Liver (tissue), 9 donors: ENCODE results near the gene DDX20. TPM values are rescaled to one million over a fixed set of nuclear protein-coding genes. Genes with fewer than 3 reads are reported as not detected.

Source experiments
- DNase-seq: peaks from one replicate; pipeline ENCODE4 v3.0.0-alpha.2; 2017; ENCODE audit warnings: low spot score
- H3K27ac ChIP-seq, 2 donors: one replicate each; pipeline ENCODE4 v1.7.0; 2013; ENCODE audit warnings: inconsistent platforms in 2 of 2, low read length in 2 of 2, control low read depth in 1 of 2, low read depth in 1 of 2, mild to moderate bottlenecking in 1 of 2
- H3K27me3 ChIP-seq, 4 donors: one replicate each; pipeline versions ENCODE4 v1.6.1 to v1.7.0; 2013; ENCODE audit warnings: low read length in 3 of 4, inconsistent platforms in 1 of 4, mild to moderate bottlenecking in 1 of 4, moderate library complexity in 1 of 4; ENCODE audit not compliant: control insufficient read depth in 4 of 4, insufficient read depth in 4 of 4
- H3K36me3 ChIP-seq, 4 donors: one replicate each; pipeline versions ENCODE4 v1.6.1 to v1.7.0; 2013; ENCODE audit warnings: low read length in 3 of 4, mild to moderate bottlenecking in 3 of 4, low read depth in 1 of 4, moderate library complexity in 1 of 4; ENCODE audit not compliant: control insufficient read depth in 4 of 4, insufficient read depth in 3 of 4
- H3K4me1 ChIP-seq, 4 donors: one replicate each; pipeline versions ENCODE4 v1.6.1 to v1.7.0; 2013; ENCODE audit warnings: low read length in 3 of 4, mild to moderate bottlenecking in 3 of 4, moderate library complexity in 1 of 4; ENCODE audit not compliant: control insufficient read depth in 4 of 4, insufficient read depth in 4 of 4
- H3K4me3 ChIP-seq, 3 donors: one replicate each; pipeline versions ENCODE4 v1.6.1 to v1.7.0; 2013; ENCODE audit warnings: low read length in 3 of 3, control low read depth in 1 of 3, low read depth in 1 of 3, mild to moderate bottlenecking in 1 of 3
- H3K9ac ChIP-seq, 2 donors: one replicate each; pipeline ENCODE4 v1.7.0; 2013; ENCODE audit warnings: low read length in 2 of 2, mild to moderate bottlenecking in 2 of 2, moderate library complexity in 2 of 2, control low read depth in 1 of 2, low read depth in 1 of 2
- H3K9me3 ChIP-seq, 4 donors: one replicate each; pipeline versions ENCODE4 v1.6.1 to v1.7.0; 2013; ENCODE audit warnings: low read length in 3 of 4; ENCODE audit not compliant: control insufficient read depth in 4 of 4
- EGR1 ChIP-seq, 2 donors: IDR thresholded peaks; 2 replicates each; pipeline ENCODE4 v1.6.1; 2016 to 2018; ENCODE audit warnings: antibody characterized with exemption in 2 of 2, low read depth in 2 of 2
- FOXA1 ChIP-seq: IDR thresholded peaks from 2 replicates; pipeline ENCODE4 v1.6.1; 2016; ENCODE audit warnings: antibody characterized with exemption
- FOXA2 ChIP-seq: IDR thresholded peaks from 2 replicates; pipeline ENCODE4 v1.6.1; 2016; ENCODE audit warnings: antibody characterized with exemption
- GABPA ChIP-seq, 2 donors: IDR thresholded peaks in 1 of 2; conservative IDR thresholded peaks in 1 of 2; 2 replicates each; pipeline ENCODE4 v1.6.1; 2016; ENCODE audit warnings: antibody characterized with exemption in 2 of 2, mild to moderate bottlenecking in 1 of 2, moderate library complexity in 1 of 2
- HNF4A ChIP-seq, 2 donors: conservative IDR thresholded peaks; 2 replicates each; pipeline ENCODE4 v1.6.1; 2016; ENCODE audit warnings: antibody characterized with exemption in 2 of 2, mild to moderate bottlenecking in 2 of 2
- HNF4G ChIP-seq: IDR thresholded peaks from 2 replicates; pipeline ENCODE4 v1.6.1; 2016; ENCODE audit warnings: antibody characterized with exemption
- JUND ChIP-seq, 2 donors: IDR thresholded peaks; 2 replicates each; pipeline ENCODE4 v1.6.1; 2016; ENCODE audit warnings: antibody characterized with exemption in 2 of 2
- NR2F2 ChIP-seq: IDR thresholded peaks from 2 replicates; pipeline ENCODE4 v1.6.1; 2016; ENCODE audit warnings: antibody characterized with exemption
- RAD21 ChIP-seq, 2 donors: IDR thresholded peaks; 2 replicates each; pipeline ENCODE4 v1.6.1; 2016; ENCODE audit warnings: antibody characterized with exemption in 2 of 2, mild to moderate bottlenecking in 2 of 2
- RXRA ChIP-seq, 2 donors: IDR thresholded peaks; 2 replicates each; pipeline ENCODE4 v1.6.1; 2017 to 2018; ENCODE audit warnings: antibody characterized with exemption in 2 of 2, mild to moderate bottlenecking in 1 of 2
- SP1 ChIP-seq: IDR thresholded peaks from 2 replicates; pipeline ENCODE4 v1.6.1; 2018; ENCODE audit warnings: antibody characterized with exemption, mild to moderate bottlenecking
- TAF1 ChIP-seq: conservative IDR thresholded peaks from 2 replicates; pipeline ENCODE4 v1.6.1; 2016; ENCODE audit warnings: antibody characterized with exemption, mild to moderate bottlenecking
- YY1 ChIP-seq: IDR thresholded peaks from 2 replicates; pipeline ENCODE4 v1.6.1; 2016; ENCODE audit warnings: antibody characterized with exemption, mild to moderate bottlenecking
- WGBS: extraction: QIAGEN DNeasy Blood & Tissue Kit; methylation state at CpG from one replicate; pipeline ENCODE4 v1.1.7; 2013; 5-methylcytosine and 5-hydroxymethylcytosine counted together
- polyA plus RNA-seq, 2 donors: library from polyadenylated mRNA; stranded (reverse) in 1 of 2; unstranded in 1 of 2; fragments of 200-250 nt in 1 of 2; fragments of >200 nt in 1 of 2; fragmentation: Nextera tagmentation in 1 of 2; extraction: Ambion mirVana in 1 of 2; gene quantifications; one replicate each; pipeline versions ENCODE4 v1.2.1 to v1.2.3, GENCODE V29; 2013 to 2015
- total RNA-seq, 2 donors: library from RNA; depleted of rRNA; stranded (reverse); fragments of >200 nt; gene quantifications; one replicate each; pipeline ENCODE4 v1.2.3, GENCODE V29; 2014
- TF ChIP-seq, protein P1 (sequence below): IDR thresholded peaks from 2 replicates; pipeline ENCODE4 v1.6.1; 2016; ENCODE audit warnings: antibody characterized with exemption, mild to moderate bottlenecking
- TF ChIP-seq, protein P2 (sequence below): IDR thresholded peaks from 2 replicates; pipeline ENCODE4 v1.6.1; 2016; ENCODE audit warnings: antibody characterized with exemption
- TF ChIP-seq, protein P3 (sequence below): IDR thresholded peaks from 2 replicates; pipeline ENCODE4 v1.6.1; 2016; ENCODE audit warnings: antibody characterized with exemption
- TF ChIP-seq, protein P4 (sequence below): IDR thresholded peaks from 2 replicates; pipeline ENCODE4 v1.6.1; 2016; ENCODE audit warnings: antibody characterized with exemption
- TF ChIP-seq, protein P5 (sequence below): fragments of 150-350 bp; IDR thresholded peaks from 2 replicates; pipeline ENCODE4 v1.5.1; 2017; ENCODE audit warnings: improper control_type of control experiment, low read depth, low read length; ENCODE audit not compliant: missing input control
- donor health status: healthy.
- donor health status: healthy.
- donor health status: healthy.
- donor health status: healthy.
- donor health status: healthy.

The DDX20 gene
- total and polyA plus RNA-seq, 4 donors, result 2.3 to 8.6 (median 4.6) TPM

DNA sequence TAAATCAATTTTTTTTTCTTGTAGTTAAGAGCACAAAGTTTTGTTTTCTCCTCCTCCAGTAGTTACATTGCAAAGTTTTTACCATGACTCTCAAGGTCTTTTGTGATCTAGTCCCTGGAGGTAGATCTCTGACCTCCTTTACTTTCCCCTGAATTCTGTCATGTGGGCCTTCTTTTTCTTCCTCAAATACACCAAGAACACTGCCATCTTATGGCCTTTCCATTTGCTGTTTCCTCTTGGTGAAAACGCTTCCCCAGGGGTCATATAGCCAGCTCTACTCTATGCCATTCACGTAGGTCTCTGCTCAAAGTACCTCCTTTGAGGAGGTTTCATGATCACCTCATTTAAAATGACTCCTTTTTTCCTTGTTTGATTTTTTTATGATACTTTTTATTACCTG lies 2.7 kb downstream of the DDX20 start:
- TF ChIP-seq EGR1 (IDR thresholded peaks at IDR 0.05; ENCODE audit: low read depth in 2 of 2), result no peak
- no peak for TF ChIP-seq FOXA1
- no peak for TF ChIP-seq YY1
- TF ChIP-seq, protein P1, sequence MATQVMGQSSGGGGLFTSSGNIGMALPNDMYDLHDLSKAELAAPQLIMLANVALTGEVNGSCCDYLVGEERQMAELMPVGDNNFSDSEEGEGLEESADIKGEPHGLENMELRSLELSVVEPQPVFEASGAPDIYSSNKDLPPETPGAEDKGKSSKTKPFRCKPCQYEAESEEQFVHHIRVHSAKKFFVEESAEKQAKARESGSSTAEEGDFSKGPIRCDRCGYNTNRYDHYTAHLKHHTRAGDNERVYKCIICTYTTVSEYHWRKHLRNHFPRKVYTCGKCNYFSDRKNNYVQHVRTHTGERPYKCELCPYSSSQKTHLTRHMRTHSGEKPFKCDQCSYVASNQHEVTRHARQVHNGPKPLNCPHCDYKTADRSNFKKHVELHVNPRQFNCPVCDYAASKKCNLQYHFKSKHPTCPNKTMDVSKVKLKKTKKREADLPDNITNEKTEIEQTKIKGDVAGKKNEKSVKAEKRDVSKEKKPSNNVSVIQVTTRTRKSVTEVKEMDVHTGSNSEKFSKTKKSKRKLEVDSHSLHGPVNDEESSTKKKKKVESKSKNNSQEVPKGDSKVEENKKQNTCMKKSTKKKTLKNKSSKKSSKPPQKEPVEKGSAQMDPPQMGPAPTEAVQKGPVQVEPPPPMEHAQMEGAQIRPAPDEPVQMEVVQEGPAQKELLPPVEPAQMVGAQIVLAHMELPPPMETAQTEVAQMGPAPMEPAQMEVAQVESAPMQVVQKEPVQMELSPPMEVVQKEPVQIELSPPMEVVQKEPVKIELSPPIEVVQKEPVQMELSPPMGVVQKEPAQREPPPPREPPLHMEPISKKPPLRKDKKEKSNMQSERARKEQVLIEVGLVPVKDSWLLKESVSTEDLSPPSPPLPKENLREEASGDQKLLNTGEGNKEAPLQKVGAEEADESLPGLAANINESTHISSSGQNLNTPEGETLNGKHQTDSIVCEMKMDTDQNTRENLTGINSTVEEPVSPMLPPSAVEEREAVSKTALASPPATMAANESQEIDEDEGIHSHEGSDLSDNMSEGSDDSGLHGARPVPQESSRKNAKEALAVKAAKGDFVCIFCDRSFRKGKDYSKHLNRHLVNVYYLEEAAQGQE, result no peak
- no peak for TF ChIP-seq JUND (IDR thresholded peaks at IDR 0.05)
- TF ChIP-seq, protein P2, sequence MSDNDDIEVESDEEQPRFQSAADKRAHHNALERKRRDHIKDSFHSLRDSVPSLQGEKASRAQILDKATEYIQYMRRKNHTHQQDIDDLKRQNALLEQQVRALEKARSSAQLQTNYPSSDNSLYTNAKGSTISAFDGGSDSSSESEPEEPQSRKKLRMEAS, result no peak
- no peak for TF ChIP-seq TAF1
- TF ChIP-seq SP1, result no peak
- TF ChIP-seq RXRA (IDR thresholded peaks at IDR 0.05), result no peak
- TF ChIP-seq, protein P3, sequence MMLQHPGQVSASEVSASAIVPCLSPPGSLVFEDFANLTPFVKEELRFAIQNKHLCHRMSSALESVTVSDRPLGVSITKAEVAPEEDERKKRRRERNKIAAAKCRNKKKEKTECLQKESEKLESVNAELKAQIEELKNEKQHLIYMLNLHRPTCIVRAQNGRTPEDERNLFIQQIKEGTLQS, result no peak
- no peak for TF ChIP-seq HNF4G
- TF ChIP-seq GABPA (IDR thresholded peaks at IDR 0.05 in 1 of 2, conservative IDR thresholded peaks at IDR 0.05 in 1 of 2), result no peak
- TF ChIP-seq, protein P4, sequence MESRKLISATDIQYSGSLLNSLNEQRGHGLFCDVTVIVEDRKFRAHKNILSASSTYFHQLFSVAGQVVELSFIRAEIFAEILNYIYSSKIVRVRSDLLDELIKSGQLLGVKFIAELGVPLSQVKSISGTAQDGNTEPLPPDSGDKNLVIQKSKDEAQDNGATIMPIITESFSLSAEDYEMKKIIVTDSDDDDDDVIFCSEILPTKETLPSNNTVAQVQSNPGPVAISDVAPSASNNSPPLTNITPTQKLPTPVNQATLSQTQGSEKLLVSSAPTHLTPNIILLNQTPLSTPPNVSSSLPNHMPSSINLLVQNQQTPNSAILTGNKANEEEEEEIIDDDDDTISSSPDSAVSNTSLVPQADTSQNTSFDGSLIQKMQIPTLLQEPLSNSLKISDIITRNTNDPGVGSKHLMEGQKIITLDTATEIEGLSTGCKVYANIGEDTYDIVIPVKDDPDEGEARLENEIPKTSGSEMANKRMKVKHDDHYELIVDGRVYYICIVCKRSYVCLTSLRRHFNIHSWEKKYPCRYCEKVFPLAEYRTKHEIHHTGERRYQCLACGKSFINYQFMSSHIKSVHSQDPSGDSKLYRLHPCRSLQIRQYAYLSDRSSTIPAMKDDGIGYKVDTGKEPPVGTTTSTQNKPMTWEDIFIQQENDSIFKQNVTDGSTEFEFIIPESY, result no peak
- TF ChIP-seq NR2F2, result no peak
- TF ChIP-seq FOXA2, result no peak
- TF ChIP-seq, protein P5, sequence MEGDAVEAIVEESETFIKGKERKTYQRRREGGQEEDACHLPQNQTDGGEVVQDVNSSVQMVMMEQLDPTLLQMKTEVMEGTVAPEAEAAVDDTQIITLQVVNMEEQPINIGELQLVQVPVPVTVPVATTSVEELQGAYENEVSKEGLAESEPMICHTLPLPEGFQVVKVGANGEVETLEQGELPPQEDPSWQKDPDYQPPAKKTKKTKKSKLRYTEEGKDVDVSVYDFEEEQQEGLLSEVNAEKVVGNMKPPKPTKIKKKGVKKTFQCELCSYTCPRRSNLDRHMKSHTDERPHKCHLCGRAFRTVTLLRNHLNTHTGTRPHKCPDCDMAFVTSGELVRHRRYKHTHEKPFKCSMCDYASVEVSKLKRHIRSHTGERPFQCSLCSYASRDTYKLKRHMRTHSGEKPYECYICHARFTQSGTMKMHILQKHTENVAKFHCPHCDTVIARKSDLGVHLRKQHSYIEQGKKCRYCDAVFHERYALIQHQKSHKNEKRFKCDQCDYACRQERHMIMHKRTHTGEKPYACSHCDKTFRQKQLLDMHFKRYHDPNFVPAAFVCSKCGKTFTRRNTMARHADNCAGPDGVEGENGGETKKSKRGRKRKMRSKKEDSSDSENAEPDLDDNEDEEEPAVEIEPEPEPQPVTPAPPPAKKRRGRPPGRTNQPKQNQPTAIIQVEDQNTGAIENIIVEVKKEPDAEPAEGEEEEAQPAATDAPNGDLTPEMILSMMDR, result no peak
- TF ChIP-seq RAD21 (IDR thresholded peaks at IDR 0.05), result no peak
- TF ChIP-seq HNF4A (conservative IDR thresholded peaks at IDR 0.05), result no peak
- H3K4me1 ChIP-seq, result peaks cover 1 to 33% (median 18%) of the 10 kb centered on the region in 4 donors
- H3K9me3 ChIP-seq, result no peaks in the 10 kb centered on the region
- no peak for DNase-seq
- H3K27ac ChIP-seq, result no peak overlapping the region
- H3K9ac ChIP-seq, result no peak overlapping the region
- H3K4me3 ChIP-seq, result no peak overlapping the region
- peaks cover 0 to 15% (median 9%) of the 10 kb centered on the region in 4 donors for H3K36me3 ChIP-seq
- no peaks in the 10 kb centered on the region for H3K27me3 ChIP-seq
- 76% methylated on average over 2 of the region's 2 CpGs for WGBS
